ENCODE measurements around the gene GNG7.

DNA sequence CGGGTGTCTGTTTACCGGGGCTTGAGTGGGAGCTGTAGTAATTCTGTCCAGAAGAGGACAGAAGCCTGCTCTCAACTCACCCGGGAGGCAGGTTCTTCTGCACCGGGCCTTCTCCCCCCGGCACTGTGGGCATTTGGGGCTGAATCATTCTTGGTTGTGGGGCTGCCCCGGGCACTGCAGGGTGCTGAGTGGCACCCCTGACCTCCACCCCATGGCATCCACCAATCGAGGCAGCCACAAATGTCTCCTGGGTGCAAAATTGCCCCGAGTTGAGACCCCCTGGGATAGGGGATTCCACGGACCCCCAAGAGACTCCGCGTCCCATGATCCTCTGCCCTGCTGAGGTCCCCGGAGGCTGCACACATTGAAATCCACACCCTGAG is 68.8 kb downstream of the GNG7 start:
- TF ChIP-seq, protein P1, sequence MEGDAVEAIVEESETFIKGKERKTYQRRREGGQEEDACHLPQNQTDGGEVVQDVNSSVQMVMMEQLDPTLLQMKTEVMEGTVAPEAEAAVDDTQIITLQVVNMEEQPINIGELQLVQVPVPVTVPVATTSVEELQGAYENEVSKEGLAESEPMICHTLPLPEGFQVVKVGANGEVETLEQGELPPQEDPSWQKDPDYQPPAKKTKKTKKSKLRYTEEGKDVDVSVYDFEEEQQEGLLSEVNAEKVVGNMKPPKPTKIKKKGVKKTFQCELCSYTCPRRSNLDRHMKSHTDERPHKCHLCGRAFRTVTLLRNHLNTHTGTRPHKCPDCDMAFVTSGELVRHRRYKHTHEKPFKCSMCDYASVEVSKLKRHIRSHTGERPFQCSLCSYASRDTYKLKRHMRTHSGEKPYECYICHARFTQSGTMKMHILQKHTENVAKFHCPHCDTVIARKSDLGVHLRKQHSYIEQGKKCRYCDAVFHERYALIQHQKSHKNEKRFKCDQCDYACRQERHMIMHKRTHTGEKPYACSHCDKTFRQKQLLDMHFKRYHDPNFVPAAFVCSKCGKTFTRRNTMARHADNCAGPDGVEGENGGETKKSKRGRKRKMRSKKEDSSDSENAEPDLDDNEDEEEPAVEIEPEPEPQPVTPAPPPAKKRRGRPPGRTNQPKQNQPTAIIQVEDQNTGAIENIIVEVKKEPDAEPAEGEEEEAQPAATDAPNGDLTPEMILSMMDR (IDR thresholded peaks at IDR 0.05; ENCODE audit: low read depth, low read length, poor library complexity, severe bottlenecking): no peak
- no peak for TF ChIP-seq EZH2phosphoT487 (IDR thresholded peaks at IDR 0.05; ENCODE audit: borderline replicate concordance, low read length)

Measured in DOHH2 (cell line).